ENCODE data around the gene EXOC2.

The EXOC2 gene

DNA sequence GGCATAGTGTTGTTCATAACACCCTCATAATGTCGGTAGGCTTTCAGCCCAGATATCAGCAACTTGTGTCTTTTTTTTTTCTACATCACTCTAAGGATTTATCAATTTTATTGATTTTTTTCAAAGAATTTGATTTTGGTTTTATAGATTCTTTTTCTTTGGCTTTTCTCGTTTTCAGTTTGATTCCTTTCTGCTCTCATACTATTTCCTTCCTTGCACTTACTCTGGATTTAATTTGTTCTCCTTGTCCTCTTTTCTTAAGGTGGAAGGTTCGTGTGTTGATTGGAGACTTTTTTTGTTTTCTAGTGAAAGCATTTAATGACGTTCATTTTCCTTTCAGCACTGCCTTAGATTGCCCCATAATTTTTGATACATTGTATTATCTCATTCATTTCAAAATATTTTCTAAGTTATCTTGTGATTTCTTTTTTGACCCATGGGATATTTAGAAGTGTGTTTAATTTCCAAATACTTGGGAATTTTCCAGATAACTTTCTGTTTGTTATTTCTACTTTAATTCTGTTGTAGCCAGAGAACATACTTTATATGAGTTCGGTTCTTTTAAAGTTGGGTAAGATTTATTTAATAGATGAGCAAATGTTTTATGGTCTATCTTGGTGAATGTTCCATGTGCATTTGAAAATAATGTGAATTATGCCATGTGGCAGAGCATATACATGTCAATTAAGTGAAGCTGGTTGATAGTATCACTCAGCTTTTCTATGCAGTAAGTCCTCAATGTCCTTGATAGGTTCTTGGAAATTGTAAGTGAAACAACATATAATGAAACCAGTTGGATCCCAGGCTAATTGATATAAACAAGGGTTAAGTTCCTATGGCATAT, 238.6 kb downstream of the EXOC2 start:
- TF ChIP-seq CTCF (IDR thresholded peaks at IDR 0.05): no peak
- DNase-seq (ENCODE audit: low spot score): no peak
- Histone ChIP-seq H3K4me3 (no peak overlapping the region), H3K27ac (no peak overlapping the region)

- TF ChIP-seq CTCF (IDR thresholded peaks at IDR 0.05): no peak
- peak; percentile 65 for DNase-seq (ENCODE audit: low spot score)
- Histone ChIP-seq H3K27ac (no peak overlapping the region), H3K4me3 (no peak overlapping the region)
Observed at GRCh38 chr6:453152-453551, 239.8 kb downstream of the EXOC2 start.

GRCh38 chr6:452301-453067, 240.5 kb downstream of the EXOC2 start:
- Histone ChIP-seq H3K27ac (no peak overlapping the region), H3K4me3 (no peak overlapping the region)
- DNase-seq (ENCODE audit: low spot score): peak; percentile 36
- no peak for TF ChIP-seq CTCF (IDR thresholded peaks at IDR 0.05)

GRCh38 chr6:451847-452246, 241.1 kb downstream of the EXOC2 start:
- no peak for TF ChIP-seq CTCF (IDR thresholded peaks at IDR 0.05)
- Histone ChIP-seq H3K4me3 (no peak overlapping the region), H3K27ac (no peak overlapping the region)
- DNase-seq (ENCODE audit: low spot score): peak; percentile 45

DNA sequence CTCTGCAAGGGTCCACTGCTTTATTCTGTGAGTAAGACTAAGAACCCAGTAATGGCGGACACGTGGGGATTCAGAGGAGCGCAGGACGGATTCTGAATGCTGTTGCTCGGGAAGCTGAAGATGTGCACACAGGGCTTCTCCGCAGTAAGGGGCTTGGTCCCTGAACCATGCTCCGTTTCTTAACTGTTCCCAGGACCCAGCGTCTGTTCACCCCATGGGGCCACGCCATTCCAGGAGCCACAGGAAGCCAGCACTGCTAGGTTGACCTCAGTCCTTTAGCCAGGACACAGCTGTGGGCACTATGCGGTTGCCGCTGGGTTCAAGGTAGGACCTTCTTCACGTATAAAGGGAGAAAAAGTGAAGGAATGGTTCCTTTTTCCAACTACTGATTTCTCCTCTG, 241.6 kb downstream of the EXOC2 start:
- H3K27ac ChIP-seq: no peak overlapping the region
- no peak for TF ChIP-seq CTCF (IDR thresholded peaks at IDR 0.05)
- no peak overlapping the region for H3K4me3 ChIP-seq
- peak; percentile 31 for DNase-seq (ENCODE audit: low spot score)

GRCh38 chr6:449486-450419, 243.2 kb downstream of the EXOC2 start:
- peak; percentile 55 for DNase-seq (ENCODE audit: low spot score)

More at GRCh38 chr6:449486-450419, 243.2 kb downstream of the EXOC2 start:
- no peak for TF ChIP-seq CTCF (IDR thresholded peaks at IDR 0.05)
- Histone ChIP-seq H3K4me3 (no peak overlapping the region), H3K27ac (no peak overlapping the region)
